Measurements from ENCODE around the gene FAM241B.

Gene FAM241B, protein sequence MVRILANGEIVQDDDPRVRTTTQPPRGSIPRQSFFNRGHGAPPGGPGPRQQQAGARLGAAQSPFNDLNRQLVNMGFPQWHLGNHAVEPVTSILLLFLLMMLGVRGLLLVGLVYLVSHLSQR

DNA sequence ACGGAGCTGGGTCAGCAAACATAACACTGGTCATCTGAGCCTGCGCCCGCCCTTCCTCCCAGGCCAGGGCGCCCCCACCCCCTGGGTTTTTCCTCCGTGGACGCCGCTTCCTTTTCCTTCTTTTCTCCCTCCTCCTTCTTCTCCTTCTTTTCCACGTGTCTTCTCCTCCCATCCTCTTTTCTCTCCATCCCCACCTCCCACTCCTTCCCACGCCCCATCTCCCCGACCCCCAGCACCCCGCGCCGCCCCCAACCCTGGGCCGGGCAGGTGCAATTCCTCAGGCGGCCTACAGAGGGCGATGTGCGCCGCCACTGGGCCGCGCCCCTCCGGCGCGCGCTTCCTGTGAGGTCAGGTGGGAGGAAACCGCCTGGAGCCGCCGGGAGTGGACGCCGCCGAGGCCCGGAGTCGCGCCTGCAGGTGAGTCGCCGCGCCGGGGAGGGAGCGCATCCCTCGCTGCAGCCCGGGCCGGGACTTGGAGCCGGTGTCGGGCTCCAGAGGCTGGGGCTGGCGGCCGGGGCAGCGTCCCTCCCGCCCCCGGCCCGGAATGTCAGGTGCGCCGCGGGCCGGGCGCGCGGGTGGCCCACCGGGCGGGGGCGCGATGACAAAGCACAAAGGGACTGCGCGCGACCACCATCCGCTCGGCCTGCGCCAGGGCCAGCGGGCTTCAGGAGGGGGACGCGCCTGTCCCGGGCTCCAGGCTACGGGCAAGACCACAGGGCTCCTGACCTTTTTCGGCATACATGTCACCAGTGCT lies at the start of gene FAM241B:
FAM241B (plus strand) TSS at position 351 of the 754 bp plus-strand sequence. CDS start 1,497 bp downstream, outside the sequence.
- DNase-seq: peak; percentile 67 to 79

DNA sequence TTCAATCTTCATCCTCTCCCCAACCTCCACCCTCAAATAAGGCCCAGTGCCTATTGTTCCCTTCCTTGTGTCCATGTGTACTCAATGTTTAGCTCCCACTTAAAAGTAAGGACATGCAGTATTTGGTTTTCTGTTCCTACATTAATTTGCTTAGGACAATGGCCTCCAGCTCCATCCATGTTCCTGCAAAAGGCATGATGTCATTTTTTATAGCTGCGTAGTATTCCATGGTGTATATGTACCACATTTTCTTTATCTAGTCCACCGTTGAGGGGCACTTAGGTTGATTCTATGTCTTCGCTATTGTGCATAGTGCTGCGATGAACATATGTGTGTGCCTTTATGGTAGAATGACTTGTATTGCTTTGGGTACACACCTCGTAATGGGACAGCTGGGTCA lies 49.6 kb upstream of the FAM241B start:
- DNase-seq: no peak

DNA sequence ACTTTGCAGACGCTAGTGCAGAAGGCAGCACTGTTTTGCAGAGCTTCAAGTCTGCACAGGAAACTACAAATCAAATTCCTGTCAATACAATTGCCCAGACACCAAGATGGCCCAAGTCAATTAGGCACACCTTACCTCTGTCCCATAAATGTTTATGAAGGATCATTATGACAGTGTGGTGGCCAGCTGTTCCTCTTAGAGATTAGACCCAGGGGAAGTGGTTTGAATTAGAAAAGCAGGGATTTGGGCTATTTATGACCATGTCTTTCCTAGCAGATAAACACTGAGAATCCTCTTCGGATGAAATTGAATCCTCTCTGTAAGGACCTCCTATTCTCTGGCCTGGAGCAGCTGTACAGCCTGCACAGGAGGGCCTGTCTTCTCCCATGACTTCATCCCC lies 46.9 kb upstream of the FAM241B start:
- no peak for DNase-seq

DNA sequence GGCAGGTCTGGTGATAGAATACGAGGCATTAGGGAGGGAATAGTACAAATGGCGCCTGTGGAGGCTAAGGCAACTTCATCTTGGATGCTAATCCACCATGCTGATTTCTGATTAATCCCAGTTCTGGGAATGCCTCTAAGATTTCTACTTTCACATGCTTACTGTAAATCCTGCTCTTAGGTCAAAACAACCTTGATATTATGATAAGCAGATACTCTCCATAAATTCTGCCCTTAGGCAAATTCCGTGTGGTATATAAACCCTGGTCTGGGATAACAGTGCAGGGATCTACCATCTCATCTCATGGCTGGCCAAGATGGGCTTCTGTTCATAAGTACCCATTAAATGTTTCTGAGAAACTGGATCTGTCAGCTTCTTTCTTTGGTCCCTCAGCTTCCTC lies 45.4 kb upstream of the FAM241B start:
- no peak for DNase-seq

DNA sequence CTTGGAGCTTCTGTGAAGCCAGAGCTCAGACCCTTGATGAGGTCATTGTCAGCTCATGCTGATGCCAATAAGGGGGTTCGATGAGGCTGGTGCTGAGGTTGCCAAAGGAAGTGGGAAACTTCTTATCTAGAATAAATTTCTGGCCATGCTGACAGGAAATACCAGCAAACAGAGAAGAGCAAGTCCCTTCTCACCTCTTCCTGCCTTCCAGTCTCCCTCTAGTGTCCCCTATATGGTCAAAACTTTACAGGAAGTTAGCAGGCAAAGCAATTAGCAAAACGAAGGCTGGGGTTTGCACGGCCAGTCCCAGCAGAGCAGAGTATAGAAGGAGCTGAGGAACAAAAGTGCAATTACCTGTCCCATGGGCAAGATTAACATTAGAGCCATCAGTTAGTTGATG lies 41.7 kb upstream of the FAM241B start:
- DNase-seq: no peak

DNA sequence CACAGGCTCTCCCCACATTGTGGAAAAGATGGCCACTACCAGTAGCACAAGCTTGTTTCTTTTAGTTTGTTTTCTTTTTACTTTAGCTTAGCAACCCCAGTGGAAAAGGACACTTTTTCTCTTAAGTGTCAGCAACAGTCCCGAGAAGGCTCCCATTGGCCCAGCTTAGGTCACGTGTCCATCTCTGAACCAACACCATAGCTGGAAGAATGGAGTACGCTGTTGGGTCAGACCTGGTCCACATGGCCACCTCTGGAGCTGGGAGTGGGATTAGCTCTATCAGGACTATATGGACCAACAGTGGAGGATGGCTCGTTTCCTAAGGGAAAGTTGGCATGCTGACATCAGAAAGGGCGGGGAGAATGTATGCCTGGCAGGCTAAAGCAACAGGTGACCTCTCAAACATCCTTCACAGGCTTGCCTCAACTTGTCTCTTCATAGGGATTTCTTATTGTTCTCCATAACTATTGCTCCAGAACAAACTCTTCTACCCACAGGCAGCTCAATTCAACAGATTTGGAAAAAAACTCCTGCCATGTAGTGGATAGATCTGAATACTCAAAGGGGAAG lies 29.2 kb upstream of the FAM241B start:
- no peak for DNase-seq

DNA sequence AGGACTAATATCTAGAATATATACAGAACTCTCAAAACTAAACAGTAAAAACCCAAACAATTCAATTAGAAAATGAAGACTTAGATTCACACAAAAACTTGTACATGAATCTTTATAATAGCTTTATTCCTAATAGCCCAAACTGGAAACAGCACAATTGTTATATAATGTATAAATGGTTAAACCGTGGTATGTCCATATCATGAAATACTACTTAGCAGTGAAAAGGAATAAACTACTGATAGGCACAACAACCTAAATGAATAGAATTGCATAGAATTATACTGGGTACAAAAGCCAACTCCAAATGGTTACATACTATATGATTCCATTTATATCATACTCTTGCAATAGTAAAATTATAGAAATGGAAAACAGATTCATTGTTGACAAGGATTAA lies 21.0 kb upstream of the FAM241B start:
- no peak for DNase-seq

DNA sequence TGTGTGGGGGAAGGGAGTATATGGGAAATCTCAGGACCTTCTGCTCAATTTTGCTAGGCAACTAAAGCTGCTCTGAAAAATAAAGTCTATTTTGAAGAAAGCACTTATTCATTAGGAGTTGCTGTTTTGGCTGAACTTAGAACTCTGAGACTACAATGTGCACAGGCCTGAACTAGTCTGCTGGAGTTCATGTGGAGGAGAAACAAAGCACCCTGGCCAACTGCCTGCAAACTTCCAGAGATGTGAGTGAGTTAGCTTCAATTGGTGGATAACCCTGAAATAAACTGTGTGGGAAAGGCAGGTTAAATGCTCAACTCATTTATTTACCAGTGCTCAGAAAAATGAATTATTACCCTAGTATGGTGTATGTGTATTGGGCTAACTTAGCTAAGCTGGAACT lies 17.3 kb upstream of the FAM241B start:
- no peak for DNase-seq

DNA sequence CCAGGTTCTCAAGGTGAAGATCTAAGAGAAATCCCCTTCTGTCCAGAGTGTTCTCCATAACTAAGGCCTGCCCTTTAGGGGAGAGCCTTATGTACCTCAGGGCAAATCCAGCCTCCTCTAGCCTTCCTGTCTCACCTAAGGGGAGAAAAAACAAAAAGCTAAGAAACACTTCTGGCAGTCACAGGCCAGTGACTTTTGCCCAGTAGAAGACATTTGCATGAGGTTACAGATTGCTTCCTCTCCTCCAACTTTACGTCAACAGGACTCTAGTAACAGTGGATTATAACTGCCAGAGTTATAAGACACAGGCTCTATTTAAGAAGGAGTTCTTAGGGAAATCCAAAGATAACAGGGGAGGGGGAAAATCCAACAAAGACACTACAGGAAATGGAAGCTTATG lies 15.9 kb upstream of the FAM241B start:
- DNase-seq: no peak

DNA sequence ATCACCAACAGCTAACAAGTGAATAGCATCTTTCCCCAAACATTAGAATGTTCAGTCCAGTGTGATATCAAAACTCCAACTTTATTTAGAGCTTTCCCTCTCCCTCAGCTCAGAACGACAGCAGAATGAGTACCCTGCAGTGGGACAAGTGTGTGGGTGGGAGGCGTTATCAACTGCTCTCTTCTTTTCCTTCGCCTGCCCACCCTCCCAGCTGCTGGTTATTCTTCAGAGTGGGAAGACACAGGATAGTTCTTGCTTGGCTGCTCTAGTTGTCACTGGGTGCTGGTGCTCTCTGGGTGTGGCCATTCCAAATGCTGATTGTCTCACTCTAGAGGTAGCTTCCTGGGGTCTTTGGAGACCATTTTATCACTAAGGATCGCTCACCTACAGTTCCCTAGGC lies 13.7 kb upstream of the FAM241B start:
- no peak for DNase-seq

DNA sequence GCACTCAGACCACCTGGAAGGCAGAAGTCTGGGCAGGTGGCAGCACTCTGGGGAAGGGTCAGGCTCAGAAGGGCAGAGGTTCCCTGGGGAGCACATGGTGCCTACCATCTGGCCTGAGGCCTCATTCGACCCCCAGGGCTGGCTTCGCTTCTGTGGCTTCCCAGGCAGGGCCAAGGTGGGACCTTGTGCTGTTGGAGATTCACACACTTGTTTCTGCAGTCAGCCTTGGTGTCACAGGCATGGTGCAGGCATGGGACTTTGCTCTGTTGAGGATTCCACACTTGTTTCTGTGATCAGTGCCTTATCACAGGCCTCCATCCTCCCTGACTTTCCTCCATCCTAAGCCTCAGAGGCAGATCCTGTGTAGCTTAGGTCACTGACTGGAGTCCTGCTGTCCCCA lies 11.3 kb upstream of the FAM241B start:
- no peak for DNase-seq

DNA sequence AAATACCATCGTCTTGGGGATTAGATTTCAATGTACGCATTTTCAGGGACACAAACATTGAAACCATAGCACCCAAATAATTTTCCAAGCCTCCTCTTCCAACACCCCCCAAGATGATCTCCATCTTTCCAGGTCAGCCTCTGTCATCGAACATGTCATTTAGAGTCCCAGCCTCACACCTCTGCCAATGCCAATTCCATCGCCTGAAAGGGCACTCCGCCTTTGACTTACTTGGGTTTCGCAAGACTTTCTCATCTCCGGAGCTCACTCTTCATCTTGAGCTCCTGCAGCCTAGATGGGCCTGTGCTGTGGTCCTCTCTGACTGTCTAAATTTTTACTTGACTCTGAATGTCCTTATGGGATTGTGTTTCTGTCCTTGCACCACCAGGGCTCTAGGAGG lies 10.4 kb upstream of the FAM241B start:
- no peak for DNase-seq

DNA sequence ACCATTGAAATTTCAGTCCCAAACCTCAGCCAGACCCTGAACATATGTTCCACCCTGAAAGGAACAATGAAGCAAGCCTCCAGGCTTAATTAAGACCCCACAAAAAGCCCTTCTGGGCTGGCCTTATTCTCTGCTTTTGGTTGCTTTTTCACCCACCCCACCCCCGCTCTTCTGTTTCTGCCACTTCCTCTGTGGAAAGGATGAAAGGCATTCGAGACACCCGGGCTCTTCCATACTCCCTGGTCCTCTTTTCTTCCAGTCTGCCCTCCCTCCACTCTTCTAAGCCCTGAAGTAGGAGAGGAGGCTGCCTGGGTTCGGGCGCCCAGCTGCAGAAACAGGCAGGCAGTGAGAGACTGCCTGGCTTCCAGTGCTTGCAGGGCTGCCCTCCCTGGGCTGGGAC lies 9.4 kb upstream of the FAM241B start:
- DNase-seq: no peak

DNA sequence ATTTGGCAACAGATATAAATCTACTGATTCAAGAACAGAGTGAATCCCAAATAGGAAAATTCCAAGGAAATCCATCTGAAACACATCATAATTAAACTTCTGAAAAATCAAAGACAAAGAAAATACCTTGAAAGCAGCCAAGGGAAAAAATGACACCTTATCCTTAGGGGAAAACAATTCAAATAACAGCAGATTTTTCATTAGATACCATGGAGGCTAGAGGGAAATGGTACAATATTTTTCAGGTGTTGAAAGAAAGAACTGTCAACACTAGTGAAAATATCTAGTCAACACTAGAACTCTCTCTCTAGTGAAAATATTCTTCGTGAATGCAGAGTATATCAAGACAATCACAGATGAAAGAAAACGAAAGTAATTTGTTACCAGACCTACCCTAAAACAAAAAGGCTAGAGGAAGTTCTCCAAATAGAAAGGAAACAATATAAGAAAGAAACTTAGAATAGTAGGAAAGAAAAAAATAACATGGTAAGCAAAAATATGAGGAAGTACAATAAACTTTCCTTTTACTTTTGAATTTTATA lies 5.7 kb upstream of the FAM241B start:
- DNase-seq: peak in 1 of 2 donors; percentile 38

DNA sequence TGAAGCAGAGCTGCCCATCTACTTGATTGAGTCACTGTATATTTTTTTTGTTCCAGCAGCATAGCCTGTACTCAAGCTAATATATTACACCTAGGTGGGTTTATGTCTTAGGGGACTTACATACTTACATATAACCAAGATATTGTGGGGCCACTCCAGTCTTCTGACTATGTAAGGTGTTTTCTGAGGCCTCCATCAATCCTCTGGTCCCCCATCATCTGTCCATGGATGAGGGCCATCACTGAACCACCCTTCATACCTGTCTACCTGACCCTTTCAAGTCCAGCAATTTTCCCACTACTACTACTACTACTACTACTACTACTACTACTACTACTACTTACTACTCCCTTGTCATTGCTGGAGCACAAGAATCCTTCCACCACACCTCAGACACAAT lies 3.2 kb upstream of the FAM241B start:
- DNase-seq: no peak

DNA sequence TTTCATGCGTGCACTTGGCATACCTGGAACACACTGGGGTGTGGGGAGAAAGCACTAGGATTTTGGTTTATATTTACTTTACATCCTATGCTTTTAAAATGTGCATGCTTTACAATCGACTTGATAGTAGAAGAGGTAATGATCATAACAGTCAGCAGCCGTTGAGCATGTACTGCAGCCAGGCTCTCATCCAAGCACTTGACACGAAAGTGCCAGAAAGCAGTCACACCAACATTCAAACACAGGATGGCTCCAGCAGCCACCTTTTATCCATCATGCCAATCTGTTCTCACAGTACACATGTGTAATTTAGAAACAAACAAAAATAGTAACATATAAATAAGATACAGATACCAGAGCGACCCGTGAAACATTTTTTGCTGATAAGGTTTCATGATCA lies 1.2 kb upstream of the FAM241B start:
- no peak for DNase-seq

DNA sequence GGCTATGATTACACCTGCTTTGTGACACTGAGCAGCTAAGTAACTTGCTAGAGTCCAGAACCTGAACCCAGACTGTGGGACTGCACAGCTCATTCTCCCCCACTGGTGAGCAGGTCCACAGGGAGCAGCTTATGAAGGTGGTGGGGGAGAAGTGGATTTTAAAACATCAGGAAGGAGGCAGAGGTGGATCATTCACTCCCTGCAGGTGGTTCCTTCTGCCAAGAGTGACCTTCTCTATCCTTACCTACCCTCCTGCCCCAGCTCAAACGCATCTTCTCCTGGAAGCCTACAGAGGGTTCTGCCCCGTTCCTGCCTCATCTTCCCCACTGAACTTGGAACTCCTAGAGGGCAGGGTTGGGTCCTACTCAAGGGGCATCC lies 539 bp upstream of the FAM241B start:
- no peak for DNase-seq

DNA sequence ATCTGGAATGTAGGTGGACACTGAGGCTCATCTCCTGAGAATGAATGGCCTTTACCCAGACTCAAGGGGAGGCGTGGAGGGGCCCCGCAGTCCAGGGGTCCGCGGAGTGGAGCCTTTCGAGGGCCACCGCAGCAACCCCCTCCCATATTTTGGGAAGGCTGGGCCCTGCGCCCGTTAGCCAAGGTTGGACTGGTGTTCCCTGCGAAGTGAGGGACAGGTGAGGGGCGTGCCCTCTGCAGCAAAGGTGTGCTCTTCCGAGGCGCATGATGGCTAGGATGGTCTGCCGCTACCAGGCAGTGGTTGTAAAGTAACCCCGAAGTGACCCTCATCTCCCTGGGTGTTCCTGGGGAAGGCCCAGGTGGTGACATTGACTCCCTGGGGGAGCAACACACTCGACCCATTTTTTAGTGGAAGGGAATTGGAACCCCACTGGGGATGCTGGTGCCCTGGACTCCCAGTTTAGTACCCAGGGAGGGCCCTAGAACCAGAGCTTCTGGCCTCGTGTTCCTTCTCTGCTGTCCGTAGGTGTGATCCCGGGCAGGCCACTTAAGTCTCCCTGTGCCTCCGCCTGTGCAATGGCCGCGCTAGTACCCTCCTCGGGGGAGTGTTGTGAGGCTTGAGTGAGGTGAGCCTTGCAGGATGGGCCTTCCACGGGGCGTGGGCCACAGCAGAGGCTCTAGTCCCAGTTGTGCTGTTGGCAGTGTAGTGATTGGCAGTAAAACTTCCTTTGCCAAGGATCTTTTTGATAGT lies 779 bp downstream of the FAM241B start:
- no peak for DNase-seq

DNA sequence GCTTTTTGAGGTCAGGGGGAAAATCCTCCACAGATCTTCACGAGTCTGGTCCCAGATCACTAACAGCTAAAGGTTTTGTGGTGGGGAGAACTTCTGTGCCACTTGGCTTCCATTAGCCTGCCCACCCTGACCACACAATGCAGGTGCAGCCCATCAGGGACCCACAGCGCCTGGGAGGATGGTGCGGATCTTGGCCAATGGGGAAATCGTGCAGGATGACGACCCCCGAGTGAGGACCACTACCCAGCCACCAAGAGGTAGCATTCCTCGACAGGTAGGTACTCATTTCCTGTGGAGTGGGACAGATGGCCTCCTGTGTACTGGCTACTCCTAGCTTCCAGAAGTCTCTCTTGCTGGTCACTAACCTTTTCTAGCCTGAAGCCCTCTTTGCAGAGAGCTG lies 1.5 kb downstream of the FAM241B start:
- no peak for DNase-seq

DNA sequence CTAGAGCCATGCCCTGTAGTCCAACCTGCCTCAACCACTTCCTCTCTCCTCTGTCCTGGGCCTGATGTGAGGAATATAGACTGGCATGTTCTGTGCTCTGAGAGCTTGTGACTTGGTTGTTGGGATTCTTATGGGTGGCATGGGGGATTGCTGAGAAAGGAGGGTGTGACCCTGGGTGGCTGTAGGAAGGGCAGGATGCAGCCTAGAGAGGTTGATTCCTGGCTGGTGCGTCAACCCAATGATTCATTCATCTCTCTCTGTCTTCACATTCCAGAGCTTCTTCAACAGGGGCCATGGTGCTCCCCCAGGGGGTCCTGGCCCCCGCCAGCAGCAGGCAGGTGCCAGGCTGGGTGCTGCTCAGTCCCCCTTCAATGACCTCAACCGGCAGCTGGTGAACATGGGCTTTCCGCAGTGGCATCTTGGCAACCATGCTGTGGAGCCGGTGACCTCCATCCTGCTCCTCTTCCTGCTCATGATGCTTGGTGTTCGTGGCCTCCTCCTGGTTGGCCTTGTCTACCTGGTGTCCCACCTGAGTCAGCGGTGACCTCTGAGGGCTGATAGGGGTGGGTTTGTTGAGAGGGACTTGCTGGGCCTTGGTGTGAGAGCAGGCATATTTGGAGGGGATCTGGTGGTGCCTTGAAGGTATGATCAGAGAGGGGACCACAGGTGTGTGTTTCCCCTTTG lies 2.6 kb downstream of the FAM241B start:
- no peak for DNase-seq

DNA sequence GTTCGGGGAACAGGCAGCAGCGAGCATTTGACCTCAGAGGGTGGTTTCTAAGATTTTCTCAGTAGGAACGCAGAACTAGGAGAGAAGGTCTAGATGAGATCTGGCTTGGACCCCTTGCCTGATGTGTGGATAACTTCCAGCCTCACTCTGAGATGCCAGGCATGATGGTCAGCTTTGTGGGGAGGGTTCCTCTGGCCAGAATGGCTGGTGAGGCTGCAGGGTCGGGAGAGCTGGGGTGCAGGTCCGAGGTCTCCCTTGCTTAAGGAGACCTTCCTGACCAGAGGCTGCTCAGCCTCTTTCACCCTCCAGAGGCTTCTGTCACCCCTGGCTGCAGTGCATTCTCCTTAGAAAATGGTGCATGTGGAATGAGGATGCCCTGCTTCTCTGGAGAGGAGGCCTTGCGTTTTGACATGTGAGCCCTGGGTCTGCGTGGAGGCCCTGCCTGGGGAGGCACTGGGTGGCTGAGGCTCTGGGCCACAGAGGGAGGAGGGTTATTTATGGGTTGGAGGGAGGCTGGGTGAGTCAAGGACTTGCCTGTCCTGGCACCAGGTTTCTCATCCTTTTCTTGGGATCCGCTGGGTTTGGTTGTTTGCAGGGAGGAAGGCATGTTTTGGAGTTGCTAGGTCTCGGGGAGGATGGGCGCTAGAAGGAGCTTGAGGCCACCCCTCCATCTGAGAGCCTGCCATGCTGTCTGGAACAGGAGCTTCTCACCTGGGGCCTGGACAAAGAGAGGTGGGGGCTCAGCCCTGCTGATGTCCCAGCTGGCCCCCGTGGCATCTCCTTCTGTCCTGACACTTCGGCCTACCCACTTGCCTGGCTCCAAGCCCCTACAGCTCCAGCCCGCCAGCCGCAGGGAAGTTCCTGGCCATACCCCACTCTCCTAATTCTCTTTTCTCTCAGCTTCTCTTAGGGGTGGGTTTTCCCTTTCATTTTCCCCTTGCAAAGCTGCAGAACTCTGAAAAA lies 3.9 kb downstream of the FAM241B start:
- DNase-seq: no peak
